K562 (cell line): ENCODE measurements around the gene MATN1. TPM values are rescaled to one million over a fixed set of nuclear protein-coding genes. Genes with fewer than 3 reads are reported as not detected.
A peak's percentile ranks its signal among the peaks of the same experiment; 100 is the strongest.

ENCODE experiments used
- ATAC-seq: fragments of 200-7000 bp; cut with Tn5 transposase; 3 replicates; pipeline ENCODE4 v1.9.1; 2020; ENCODE audit warnings: moderate library complexity
- BruUV-seq: library from RNA; stranded (reverse); fragments of 400-500 nt; replicated peaks from 2 replicates; lab custom pipeline; 2021; lab: Mats Ljungman, UMichigan
- CTCF ChIA-PET: fragments of 300-600 bp; formaldehyde crosslinking; extraction: SDS; loops from one replicate; lab custom pipeline; 2021; ENCODE audit warnings: low intra/inter-chr PET ratio; lab: Yijun Ruan, JAX
- POLR2A ChIA-PET: fragments of 300-600, 350-650 bp; sonication (Branson Sonifier 250); formaldehyde crosslinking; extraction: SDS; loops from one replicate; lab custom pipeline; 2021; ENCODE audit warnings: antibody characterized with exemption, inconsistent platforms; lab: Yijun Ruan, JAX
- DNase-seq, 4 experiments: peaks; one replicate each; pipeline versions ENCODE4 v3.0.0 to v3.0.0-alpha.2; 2011 to 2018; ENCODE audit warnings: low spot score in 3 of 4, mixed read lengths in 3 of 4; ENCODE audit errors: extremely low read depth in 1 of 4
- FAIRE-seq: peaks from 2 replicates; lab custom pipeline; 2011; peaks lifted over from hg19 to GRCh38; lab: Jason Lieb, UNC
- H2AFZ ChIP-seq: 2 replicates; pipeline ENCODE4 v1.6.0; 2011; ENCODE audit warnings: low read depth, low read length, control low read depth, inconsistent platforms
- H3K27ac ChIP-seq: fragments of 200-600 bp; 3 replicates; pipeline ENCODE4 v1.8.0; 2011; ENCODE audit warnings: low read depth, mild to moderate bottlenecking, control low read depth, inconsistent platforms, low read length, moderate library complexity, mixed read lengths; ENCODE audit errors: extremely low read depth
- H3K27me3 ChIP-seq, 2 experiments: fragments of 300-600 bp in 1 of 2; 2 replicates in 1 of 2; 3 replicates in 1 of 2; pipeline versions ENCODE4 v1.6.0 to v1.8.0; 2011; ENCODE audit warnings: inconsistent platforms in 2 of 2, low read length in 2 of 2, mild to moderate bottlenecking in 1 of 2, mixed read lengths in 1 of 2, moderate library complexity in 1 of 2; ENCODE audit not compliant: control insufficient read depth in 2 of 2, insufficient read depth in 2 of 2
- H3K36me3 ChIP-seq: fragments of 300-600 bp; 3 replicates; pipeline ENCODE4 v1.8.0; 2011; ENCODE audit warnings: mild to moderate bottlenecking, low read length, inconsistent platforms; ENCODE audit not compliant: control insufficient read depth, insufficient read depth
- H3K4me1 ChIP-seq, 2 experiments: fragments of 200-600 bp in 1 of 2; replicated peaks in 1 of 2; 2 replicates in 1 of 2; 3 replicates in 1 of 2; pipeline versions ENCODE4 v1.5.1 to v1.8.0; 2011; ENCODE audit warnings: inconsistent platforms in 2 of 2, low read length in 2 of 2, mild to moderate bottlenecking in 1 of 2, mixed read lengths in 1 of 2, moderate library complexity in 1 of 2; ENCODE audit not compliant: control insufficient read depth in 2 of 2, insufficient read depth in 2 of 2
- H3K4me2 ChIP-seq: 2 replicates; pipeline ENCODE4 v1.6.1; 2011; ENCODE audit warnings: low read length, control low read depth, inconsistent platforms, mixed read lengths; ENCODE audit not compliant: insufficient read depth
- H3K4me3 ChIP-seq: fragments of 200-600 bp; sonication (generic), shearing (Covaris generic); 2 replicates; pipeline ENCODE4 v1.5.1; 2016; ENCODE audit warnings: control low read depth, inconsistent platforms
- H3K79me2 ChIP-seq: fragments of 200-600 bp; 3 replicates; pipeline ENCODE4 v1.8.0; 2011; ENCODE audit warnings: low read length, inconsistent platforms; ENCODE audit not compliant: control insufficient read depth, insufficient read depth
- H3K9ac ChIP-seq, 2 experiments: 2 replicates each; pipeline versions ENCODE4 v1.6.0 to v1.6.1; 2011; ENCODE audit warnings: low read depth in 2 of 2, low read length in 2 of 2, control low read depth in 1 of 2, inconsistent platforms in 1 of 2, mild to moderate bottlenecking in 1 of 2, mixed read lengths in 1 of 2; ENCODE audit not compliant: insufficient read depth in 1 of 2
- H3K9me1 ChIP-seq: one replicate; pipeline ENCODE4 v1.6.0; 2011; ENCODE audit warnings: inconsistent platforms, mild to moderate bottlenecking, low read length, moderate library complexity; ENCODE audit not compliant: control insufficient read depth, insufficient read depth
- H3K9me3 ChIP-seq: replicated peaks from 2 replicates; pipeline ENCODE4 v1.5.1; 2011; ENCODE audit warnings: low read depth, low read length, inconsistent platforms; ENCODE audit not compliant: control insufficient read depth, insufficient read depth
- H4K20me1 ChIP-seq: replicated peaks from 2 replicates; pipeline ENCODE4 v1.6.1; 2011; ENCODE audit warnings: low read length, inconsistent platforms, mixed read lengths; ENCODE audit not compliant: control insufficient read depth, insufficient read depth
- CSDE1 ChIP-seq, 2 experiments: fragments of 450-650 bp; IDR thresholded peaks; 2 replicates each; pipeline ENCODE4 v1.6.1; 2016; ENCODE audit warnings: mild to moderate bottlenecking in 1 of 2
- E2F5 ChIP-seq: sonication (generic); formaldehyde crosslinking; IDR thresholded peaks from 2 replicates; pipeline ENCODE4 v1.8.0; 2022; ENCODE audit warnings: mild to moderate bottlenecking, missing genetic modification reagents
- NELFE ChIP-seq: IDR thresholded peaks from 2 replicates; pipeline ENCODE4 v1.6.1; 2011; ENCODE audit warnings: mild to moderate bottlenecking; ENCODE audit not compliant: insufficient read depth, insufficient read length
- SNRNP70 ChIP-seq: fragments of 200-400 bp; formaldehyde crosslinking; optimal IDR thresholded peaks from 2 replicates; pipeline ENCODE3; 2017; ENCODE audit warnings: low read depth, low read length
- SRSF3 ChIP-seq: fragments of 200-400 bp; formaldehyde crosslinking; IDR thresholded peaks from 2 replicates; pipeline ENCODE4 v1.6.1; 2016; ENCODE audit warnings: mild to moderate bottlenecking, low read length, moderate library complexity; ENCODE audit not compliant: insufficient read depth
- TCF7 ChIP-seq: sonication (generic); IDR thresholded peaks from 2 replicates; pipeline ENCODE4 v1.6.1; 2016; ENCODE audit warnings: antibody characterized with exemption, borderline replicate concordance
- ZKSCAN8 ChIP-seq: fragments of 200-800 bp; sonication (Bioruptor generic); IDR thresholded peaks from 2 replicates; pipeline ENCODE4 v1.6.1; 2016; ENCODE audit warnings: missing genetic modification characterization, missing compliant biosample characterization
- WGBS: fragments of 100-300 bp; shearing (Covaris generic); methylation state at CpG from one replicate; pipeline ENCODE4 v1.1.6; 2016; ENCODE audit warnings: low coverage, mixed read lengths; ENCODE audit not compliant: insufficient coverage; ENCODE audit errors: missing lambda C conversion rate; 5-methylcytosine and 5-hydroxymethylcytosine counted together
- in situ Hi-C: fragments of 300-500 bp; cut with MboI; formaldehyde crosslinking; loops from 4 replicates; pipeline ENCODE4 v1.15.0; 2018; ENCODE audit warnings: inconsistent platforms, mixed read lengths
- intact Hi-C: fragments of 100-400 bp; cut with micrococcal nuclease; formaldehyde crosslinking; loops from 2 replicates; pipeline ENCODE4 v1.14.2; 2022
- polyA plus RNA-seq, 8 experiments: library from polyadenylated mRNA; depleted of rRNA in 4 of 8; stranded (reverse) in 5 of 8; unstranded in 3 of 8; fragments of >200 nt; fragmentation: Nextera tagmentation in 2 of 8; fragmentation: Illumina TruSeq in 1 of 8; extraction: Ambion mirVana in 2 of 8; extraction: Trizol in 1 of 8; gene quantifications; 2 replicates each; pipeline versions ENCODE4 v1.2.1 to v1.2.3, GENCODE V29; 2011 to 2014; ENCODE audit warnings: inconsistent platforms in 1 of 8, missing spikeins in 1 of 8
- total RNA-seq, 7 experiments: library from RNA; depleted of rRNA in 6 of 7; stranded (reverse); fragments of >200 nt in 6 of 7; fragmentation: Illumina TruSeq in 2 of 7; extraction: Trizol in 2 of 7; gene quantifications; 2 replicates each; pipeline versions ENCODE4 v1.2.1 to v1.2.3, GENCODE V29; 2011 to 2021; ENCODE audit warnings: low replicate concordance in 1 of 7
- TF ChIP-seq, protein P1 (sequence below): sonication (generic); formaldehyde crosslinking; IDR thresholded peaks from 2 replicates; pipeline ENCODE4 v1.8.1; 2023; ENCODE audit warnings: mild to moderate bottlenecking, missing genetic modification reagents

MATN1 gene
- total and polyA plus RNA-seq, 9 of the 15 experiments (the other 6 are each of a cell fraction or from before 2014, with no cell fraction given), result 0.10 to 2.3 (median 1.2) TPM

GRCh38 chr1:30749691-30750583 lies 26.6 kb upstream of the MATN1 start:
- BruUV-seq, result no TSS peak
- peak; percentile 44 for FAIRE-seq
- H3K9ac ChIP-seq, result peak overlapping the region in 1 of 2 experiments; percentile 77; a peak in 2 of 4 replicates

More at GRCh38 chr1:30749691-30750583, 26.6 kb upstream of the MATN1 start:
- ChIA-PET POLR2A (interaction anchor here (0.6 to 1.5 kb wide), 7 partner anchors 9 to 1554 kb away, joined by 3 to 5 read pairs (median 3); no protein-coding TSS in a partner anchor), CTCF (no interaction called here)
- H3K9me1 ChIP-seq, result peaks cover 2% of the 10 kb centered on the region
- H3K4me2 ChIP-seq, result no peak overlapping the region
- no peak overlapping the region for H3K27ac ChIP-seq
- peaks cover under 1% of the 10 kb centered on the region; the same call in 1 of the 3 replicates for H3K79me2 ChIP-seq
- no peaks in the 10 kb centered on the region for H3K9me3 ChIP-seq
- H3K4me1 ChIP-seq, result peaks cover 29 to 55% of the 10 kb centered on the region in 2 experiments
- no peak for TF ChIP-seq SNRNP70
- TF ChIP-seq E2F5, result no peak
- no peak for TF ChIP-seq SRSF3
- TF ChIP-seq ZKSCAN8, result peak; percentile 94
- no peak for TF ChIP-seq CSDE1 (IDR thresholded peaks at IDR 0.05)
- TF ChIP-seq, protein P1, sequence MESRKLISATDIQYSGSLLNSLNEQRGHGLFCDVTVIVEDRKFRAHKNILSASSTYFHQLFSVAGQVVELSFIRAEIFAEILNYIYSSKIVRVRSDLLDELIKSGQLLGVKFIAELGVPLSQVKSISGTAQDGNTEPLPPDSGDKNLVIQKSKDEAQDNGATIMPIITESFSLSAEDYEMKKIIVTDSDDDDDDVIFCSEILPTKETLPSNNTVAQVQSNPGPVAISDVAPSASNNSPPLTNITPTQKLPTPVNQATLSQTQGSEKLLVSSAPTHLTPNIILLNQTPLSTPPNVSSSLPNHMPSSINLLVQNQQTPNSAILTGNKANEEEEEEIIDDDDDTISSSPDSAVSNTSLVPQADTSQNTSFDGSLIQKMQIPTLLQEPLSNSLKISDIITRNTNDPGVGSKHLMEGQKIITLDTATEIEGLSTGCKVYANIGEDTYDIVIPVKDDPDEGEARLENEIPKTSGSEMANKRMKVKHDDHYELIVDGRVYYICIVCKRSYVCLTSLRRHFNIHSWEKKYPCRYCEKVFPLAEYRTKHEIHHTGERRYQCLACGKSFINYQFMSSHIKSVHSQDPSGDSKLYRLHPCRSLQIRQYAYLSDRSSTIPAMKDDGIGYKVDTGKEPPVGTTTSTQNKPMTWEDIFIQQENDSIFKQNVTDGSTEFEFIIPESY (CRISPR knock-in tag), result 0 out of 2 replicates have a peak, but pooled peaks have one; percentile 39
- no peak for TF ChIP-seq NELFE
- TF ChIP-seq TCF7, result no peak
- in situ Hi-C loops (no loop called here), intact Hi-C loops (no loop called here)
- H3K4me3 ChIP-seq, result no peak overlapping the region
- H3K36me3 ChIP-seq, result no peaks in the 10 kb centered on the region
- WGBS, result 69% methylated on average over 23 of the region's 23 CpGs
- H2AFZ ChIP-seq, result peak overlapping the region; percentile 53
- ATAC-seq (no peak), DNase-seq (no peak)
- no peaks in the 10 kb centered on the region for H3K27me3 ChIP-seq
- no peaks in the 10 kb centered on the region for H4K20me1 ChIP-seq
